NCI-H1436 treated with DMSO at 0.1 percent for 48 hours (cell line): ENCODE data around the gene SLC35C1.

Experiments
- DNase-seq: peaks from one replicate; lab custom pipeline; 2025; lab: John Stamatoyannopoulos, UW

SLC35C1 gene

DNA sequence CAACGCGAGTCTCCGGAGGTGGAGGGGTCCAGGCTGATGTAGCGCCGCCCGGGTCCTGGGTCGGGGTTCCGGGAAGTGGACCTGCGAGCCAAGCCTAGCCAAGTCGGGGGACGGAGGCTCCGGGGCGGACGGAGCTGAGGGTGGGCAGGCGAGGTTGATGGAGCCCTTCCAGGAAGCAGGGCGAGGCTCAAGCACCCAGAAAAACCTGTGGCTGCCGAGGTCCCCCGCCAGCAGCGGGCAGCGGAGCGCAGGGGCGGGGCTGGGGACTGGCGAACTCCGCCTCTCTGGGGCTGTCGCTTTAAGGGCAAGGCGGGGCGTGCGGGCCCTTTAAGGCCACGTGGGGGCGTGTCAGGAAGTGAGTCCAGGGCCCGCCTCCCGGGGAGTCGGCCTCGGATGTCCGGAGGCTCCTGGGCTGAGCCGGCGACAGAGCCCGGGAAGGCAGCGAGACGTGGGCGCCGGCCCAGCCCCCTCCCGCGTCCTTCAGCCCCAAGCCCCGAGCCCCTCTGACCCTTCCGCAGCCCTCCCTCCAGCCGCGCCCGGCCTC, at the start of gene SLC35C1:
Gene SLC35C1 (plus strand): TSS at position 389 of the 544 bp plus-strand sequence. CDS start 653 bp downstream, outside the sequence.
- peak; percentile 54 for DNase-seq

- DNase-seq, result no peak
Observed at GRCh38 chr11:45755281-45755859, 49.6 kb upstream of the SLC35C1 start.

- DNase-seq, result no peak
Observed at GRCh38 chr11:45756384-45757010, 48.5 kb upstream of the SLC35C1 start.

- DNase-seq, result no peak
Observed at GRCh38 chr11:45757672-45758071, 47.3 kb upstream of the SLC35C1 start.

DNA sequence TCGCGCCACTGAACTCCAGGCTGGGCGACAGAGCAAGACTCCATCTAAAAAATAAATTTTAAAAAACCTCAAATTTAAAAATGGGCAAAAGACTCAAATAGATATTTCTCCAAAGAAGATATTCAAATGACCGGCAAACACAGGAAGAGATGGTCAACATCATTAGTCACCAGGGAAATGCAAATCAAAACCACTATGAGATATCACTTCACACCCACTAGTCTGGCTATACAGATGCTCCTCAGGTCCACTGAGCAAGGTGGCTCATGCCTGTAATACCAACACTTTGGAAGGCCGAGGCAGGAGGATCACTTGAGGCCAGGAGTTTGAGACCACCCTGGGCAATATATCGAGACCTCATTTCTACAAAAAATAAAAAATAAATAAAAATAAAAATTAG, 43.3 kb upstream of the SLC35C1 start:
- DNase-seq, result no peak

GRCh38 chr11:45765107-45765668, 39.8 kb upstream of the SLC35C1 start:
- DNase-seq, result no peak

- no peak for DNase-seq
Observed at GRCh38 chr11:45765836-45766235, 39.1 kb upstream of the SLC35C1 start.

- no peak for DNase-seq
Observed at GRCh38 chr11:45766469-45766868, 38.5 kb upstream of the SLC35C1 start.

- DNase-seq, result no peak
Observed at GRCh38 chr11:45768486-45768885, 36.5 kb upstream of the SLC35C1 start.

DNA sequence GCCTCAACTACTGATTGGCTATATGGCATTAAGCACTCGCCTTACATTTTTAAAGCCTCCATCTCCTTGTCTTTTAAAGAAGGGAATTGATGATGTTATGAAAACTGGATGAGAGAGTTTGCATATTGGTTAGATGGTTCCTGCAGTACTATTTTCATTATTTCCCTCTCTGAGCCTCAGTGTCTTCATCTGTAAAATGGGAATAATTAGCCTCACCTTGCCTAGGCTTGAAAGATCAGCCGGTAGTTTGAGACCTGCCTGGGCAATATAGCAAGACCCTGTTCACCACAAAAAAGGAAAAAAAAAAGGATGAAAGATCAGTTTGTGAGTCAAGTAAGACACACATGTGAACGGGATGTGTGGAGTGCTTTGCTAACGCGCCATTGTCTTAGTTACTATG, 35.0 kb upstream of the SLC35C1 start:
- DNase-seq, result no peak

DNA sequence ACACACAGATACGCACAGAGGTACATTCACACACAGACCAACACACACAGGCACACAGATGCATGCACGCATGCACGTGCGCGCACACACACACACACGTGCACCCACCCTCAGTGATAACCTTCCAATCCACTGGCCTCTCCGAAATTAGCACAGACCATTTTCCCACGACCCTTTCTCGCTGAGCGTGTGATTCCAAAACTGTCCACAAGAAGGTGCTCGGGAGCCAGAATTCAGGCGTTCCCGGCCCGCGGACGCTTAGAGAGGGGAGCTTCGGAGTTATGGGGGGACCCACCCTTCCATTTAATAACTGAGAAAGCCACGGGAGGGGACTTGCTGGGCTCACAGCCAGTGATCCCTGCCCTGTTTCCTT, 33.8 kb upstream of the SLC35C1 start:
- DNase-seq, result no peak

DNA sequence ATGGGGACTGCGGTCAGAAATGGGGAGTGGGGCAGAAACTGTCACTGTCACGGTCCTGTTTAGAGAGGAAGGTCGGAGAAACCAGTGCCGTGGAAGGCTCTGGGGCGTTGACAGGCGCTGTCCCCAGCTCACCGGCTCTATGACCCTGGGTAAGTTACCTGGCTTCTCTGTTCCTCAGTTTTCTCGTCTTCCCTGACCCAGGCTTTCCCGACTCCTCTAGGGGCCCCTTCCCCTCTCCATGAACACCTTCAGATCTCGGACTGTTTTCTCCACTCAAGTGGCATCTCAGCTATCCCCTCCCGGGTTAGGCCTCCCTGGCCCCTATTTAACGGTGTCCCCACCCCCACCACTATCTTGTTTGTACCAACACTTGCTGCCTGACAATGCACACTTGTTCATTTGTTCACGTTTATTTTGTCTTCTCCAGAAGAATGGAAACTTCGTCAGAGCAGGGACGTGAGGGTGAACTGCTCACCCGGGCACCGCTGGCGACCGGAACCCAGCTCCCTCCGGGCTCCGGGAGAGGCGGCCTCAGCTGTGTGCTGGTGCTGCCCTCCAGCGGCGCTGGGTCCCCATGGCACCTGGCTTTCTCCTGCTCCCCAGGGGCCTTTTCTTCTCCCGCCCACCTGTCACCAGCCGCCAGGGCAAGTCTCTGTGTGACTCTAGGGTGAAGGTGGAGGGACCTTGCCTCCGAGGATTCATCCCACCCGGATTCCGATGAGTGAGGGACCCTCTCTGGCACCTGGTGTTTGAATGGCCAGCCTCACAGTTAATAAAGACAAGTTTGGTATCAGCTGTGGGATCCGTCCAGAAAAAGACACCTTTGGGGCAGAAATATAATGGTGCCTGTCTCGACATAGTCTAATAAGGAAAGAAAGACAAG, 33.1 kb upstream of the SLC35C1 start:
- peak; percentile 35 for DNase-seq

GRCh38 chr11:45772449-45772774, 32.5 kb upstream of the SLC35C1 start:
- no peak for DNase-seq

DNA sequence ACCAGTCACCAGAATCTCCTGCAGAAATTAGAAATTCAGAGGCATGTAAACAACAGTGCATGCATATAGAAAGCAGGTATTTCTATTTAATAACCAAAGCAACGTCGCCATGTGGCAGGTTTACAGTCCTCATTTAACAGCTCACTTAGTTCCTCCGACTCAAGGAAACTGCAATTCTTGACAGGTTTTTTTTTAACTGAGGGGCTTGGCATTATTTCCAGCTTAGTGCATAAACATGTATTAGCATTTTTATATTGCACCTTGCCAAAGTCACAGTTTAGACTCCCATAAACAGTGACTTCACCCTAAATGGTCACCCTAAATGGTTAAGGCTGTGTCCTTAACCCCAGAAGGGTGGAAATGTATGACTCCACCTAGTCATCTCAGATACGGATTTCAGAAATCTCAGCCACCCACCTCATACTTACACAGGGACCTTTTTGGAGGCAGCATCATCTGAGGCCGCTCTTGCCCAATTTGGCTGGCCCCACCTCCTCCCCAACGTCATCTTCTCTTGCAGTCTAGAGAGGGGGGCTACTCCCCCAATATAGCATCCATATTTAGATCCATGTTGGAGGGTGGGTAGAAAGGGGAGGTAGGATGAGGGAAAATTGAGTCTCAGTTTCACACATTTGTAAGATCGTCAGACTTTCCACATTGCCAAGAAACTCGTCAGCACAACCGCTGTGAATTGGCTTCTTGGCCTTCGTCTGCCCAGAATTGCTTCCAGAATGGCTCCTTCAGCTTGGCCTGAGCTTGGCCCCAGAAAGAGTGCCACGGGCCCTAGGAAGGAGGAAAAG, 31.8 kb upstream of the SLC35C1 start:
- DNase-seq, result no peak

DNA sequence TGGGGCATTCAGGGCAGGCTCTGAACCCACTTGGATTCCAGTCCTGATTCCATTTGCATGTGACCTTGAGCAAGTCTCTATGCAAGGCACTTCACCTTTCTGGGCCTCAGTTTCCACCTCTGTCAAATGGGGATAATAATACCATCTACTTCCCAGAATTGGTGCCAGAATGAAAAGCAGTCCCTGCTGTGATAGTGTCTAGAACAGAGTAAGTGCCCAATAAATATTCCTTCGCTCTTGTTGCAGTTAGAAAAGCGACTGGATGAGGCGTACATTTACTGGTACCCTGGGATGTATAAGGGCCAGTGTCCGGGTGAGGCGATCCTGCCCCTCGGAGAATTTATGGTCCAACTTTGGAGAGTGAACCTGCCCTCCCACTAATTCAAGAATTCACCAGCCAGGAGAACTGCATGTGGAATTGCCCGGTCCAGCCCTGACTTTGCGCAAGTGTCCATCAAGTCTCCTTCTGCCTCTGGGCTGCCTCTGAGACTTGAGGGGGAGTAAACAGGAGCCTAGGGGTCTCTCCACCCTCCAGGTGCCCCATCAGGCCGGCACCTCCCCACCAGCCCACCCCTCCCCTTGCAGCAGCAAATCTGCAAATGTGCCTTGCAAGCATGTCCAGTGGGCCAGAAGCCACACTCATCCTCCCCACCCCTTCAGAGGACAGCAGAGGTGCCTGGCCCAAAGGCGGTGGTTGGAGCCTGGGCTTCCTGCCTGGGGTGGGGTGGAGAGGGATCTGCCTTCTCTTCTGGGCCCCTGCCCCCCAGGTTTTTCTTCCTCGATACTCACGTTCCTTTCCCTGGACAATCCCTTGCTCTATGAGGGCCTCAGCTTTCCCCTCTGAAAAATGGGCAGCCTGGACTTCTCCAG, 30.9 kb upstream of the SLC35C1 start:
- DNase-seq, result no peak

GRCh38 chr11:45774786-45775185, 30.2 kb upstream of the SLC35C1 start:
- no peak for DNase-seq

DNA sequence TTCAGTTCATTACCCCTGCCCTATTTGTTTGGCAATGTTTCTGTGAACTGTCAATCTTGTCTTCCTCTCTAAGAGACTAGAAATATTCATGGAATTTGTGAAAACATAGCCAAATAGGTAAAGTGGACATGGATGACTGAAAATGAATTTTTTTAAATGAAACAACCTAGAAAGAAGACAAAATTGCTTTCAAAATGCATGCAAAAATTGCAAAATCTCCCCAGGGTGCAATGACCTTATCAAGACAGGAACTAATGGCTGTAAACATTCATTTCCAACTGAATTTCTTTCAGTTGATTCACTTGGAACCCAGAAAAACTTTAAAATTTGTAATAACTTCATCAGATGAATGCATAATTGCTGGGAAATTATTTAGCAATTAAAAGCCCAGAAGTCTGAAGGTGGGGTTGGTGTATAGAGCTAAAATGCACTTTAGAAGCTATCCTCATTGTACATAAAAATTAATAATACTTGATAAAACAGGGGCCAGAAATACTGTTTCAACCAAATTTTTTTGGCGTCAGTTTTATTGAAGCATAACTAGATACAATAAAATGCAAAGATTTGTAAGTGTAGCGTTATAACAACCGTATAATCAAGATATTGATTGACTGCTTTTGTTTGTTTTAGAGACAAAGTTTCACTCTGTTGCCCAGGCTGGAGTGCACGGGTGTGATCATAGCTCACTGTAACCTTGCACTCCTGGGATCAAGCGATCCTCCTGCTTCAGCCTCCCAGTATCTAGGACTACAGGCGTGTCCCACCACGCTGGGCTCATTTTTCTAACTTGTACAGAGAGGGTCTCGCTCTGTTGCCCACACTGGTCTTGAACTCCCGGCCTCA, 27.6 kb upstream of the SLC35C1 start:
- DNase-seq, result no peak

- no peak for DNase-seq
Observed at GRCh38 chr11:45778341-45778740, 26.6 kb upstream of the SLC35C1 start.

DNA sequence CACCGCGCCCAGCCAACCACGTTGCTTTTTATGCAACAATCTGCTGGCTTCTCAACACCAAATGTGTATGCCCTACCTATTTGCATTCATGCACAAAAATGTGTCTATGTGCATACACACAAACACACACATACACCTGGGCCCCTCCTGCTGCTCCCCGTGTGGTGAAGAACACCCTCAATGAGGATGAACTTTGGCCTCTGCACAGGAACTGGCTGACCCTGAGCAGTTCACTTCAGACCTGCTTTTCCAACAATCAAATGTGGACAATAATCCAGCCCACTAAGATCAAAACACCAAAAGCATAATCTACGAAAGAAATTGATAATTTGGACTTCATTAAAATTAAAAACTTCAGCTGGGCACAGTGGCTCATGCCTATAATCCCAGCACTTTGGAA, 25.3 kb upstream of the SLC35C1 start:
- DNase-seq, result no peak

DNA sequence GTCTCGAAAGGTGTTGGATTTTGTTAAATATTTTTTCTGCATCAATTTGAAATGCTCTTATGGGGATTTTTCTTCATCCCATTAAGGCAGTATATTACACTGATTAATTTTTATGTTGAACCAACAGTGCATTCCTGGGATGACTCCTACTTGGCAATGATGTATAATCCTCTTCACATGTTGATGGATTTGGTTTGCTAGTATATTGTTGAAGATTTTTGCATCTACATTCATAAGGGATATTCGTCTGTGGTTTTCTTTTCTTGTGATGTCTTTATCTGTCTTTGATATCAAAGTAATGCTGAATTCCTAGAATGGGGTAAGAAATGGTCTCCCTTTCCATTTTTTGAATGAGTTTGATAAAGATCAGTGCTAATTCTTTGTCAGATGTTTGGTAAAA, 18.7 kb upstream of the SLC35C1 start:
- DNase-seq, result no peak
